ENCODE measurements around the gene BRI3.

- no peak for TF ChIP-seq CTCF (IDR thresholded peaks at IDR 0.05; ENCODE audit: low read length)
- TF ChIP-seq EZH2 (IDR thresholded peaks at IDR 0.05; ENCODE audit: borderline replicate concordance, low read length) = no peak
Measured at GRCh38 chr7:98280296-98280695, 1.2 kb upstream of the BRI3 start.

Measured in OCI-LY1 (cell line).